ENCODE results near the gene BROX.

BROX gene

DNA sequence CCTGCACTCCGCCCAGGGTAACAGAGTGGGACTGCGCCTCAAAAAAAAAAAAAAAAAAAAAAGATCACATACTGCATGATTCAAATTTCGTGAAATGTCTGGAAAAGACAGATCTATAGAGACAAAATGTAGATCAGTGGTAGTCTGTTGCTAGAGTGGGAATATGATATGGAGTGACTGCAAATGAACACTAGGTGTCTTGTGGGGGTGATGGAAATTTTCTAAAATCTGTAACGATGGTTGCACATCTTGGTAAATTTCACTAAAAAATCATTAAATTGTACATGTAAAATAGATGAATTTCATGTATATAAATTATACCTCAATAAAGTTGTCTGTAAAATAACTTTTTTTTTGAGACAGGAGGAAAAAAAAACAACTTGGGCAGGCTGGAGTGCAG is 5.5 kb upstream of the BROX start:
- TF ChIP-seq, protein P1, sequence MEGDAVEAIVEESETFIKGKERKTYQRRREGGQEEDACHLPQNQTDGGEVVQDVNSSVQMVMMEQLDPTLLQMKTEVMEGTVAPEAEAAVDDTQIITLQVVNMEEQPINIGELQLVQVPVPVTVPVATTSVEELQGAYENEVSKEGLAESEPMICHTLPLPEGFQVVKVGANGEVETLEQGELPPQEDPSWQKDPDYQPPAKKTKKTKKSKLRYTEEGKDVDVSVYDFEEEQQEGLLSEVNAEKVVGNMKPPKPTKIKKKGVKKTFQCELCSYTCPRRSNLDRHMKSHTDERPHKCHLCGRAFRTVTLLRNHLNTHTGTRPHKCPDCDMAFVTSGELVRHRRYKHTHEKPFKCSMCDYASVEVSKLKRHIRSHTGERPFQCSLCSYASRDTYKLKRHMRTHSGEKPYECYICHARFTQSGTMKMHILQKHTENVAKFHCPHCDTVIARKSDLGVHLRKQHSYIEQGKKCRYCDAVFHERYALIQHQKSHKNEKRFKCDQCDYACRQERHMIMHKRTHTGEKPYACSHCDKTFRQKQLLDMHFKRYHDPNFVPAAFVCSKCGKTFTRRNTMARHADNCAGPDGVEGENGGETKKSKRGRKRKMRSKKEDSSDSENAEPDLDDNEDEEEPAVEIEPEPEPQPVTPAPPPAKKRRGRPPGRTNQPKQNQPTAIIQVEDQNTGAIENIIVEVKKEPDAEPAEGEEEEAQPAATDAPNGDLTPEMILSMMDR (IDR thresholded peaks at IDR 0.05; ENCODE audit: insufficient read depth, missing control alignments), result no peak

DNA sequence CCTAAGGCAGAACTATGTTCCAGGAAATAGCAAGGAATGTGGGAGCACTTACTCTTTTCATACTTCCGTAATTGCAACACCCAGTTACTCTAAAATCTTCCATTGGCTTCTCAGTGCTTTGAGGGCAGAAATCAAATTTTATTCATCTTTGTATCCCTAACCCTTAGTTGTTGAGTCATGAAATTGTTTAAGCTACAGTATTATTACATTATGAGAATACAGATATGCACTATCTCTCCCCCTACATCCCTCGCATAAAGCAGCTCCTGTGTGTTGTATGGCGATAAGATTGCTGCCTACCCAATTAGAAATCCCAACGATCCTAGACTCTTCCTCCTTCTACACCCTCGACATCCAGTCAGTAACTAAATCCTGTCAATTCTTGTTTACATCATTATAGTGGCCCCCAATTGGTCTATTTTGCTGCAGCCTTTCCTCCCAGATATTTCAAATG is 2.6 kb upstream of the BROX start:
- FAIRE-seq (no peak), DNase-seq (ENCODE audit: insufficient read length, low spot score) (no peak)
- TF ChIP-seq, protein P1 (IDR thresholded peaks at IDR 0.05; ENCODE audit: insufficient read depth, missing control alignments), result no peak

More for the DNA sequence above, 5.5 kb upstream of the BROX start:
- DNase-seq (ENCODE audit: insufficient read length, low spot score) (no peak), FAIRE-seq (no peak)

DNA sequence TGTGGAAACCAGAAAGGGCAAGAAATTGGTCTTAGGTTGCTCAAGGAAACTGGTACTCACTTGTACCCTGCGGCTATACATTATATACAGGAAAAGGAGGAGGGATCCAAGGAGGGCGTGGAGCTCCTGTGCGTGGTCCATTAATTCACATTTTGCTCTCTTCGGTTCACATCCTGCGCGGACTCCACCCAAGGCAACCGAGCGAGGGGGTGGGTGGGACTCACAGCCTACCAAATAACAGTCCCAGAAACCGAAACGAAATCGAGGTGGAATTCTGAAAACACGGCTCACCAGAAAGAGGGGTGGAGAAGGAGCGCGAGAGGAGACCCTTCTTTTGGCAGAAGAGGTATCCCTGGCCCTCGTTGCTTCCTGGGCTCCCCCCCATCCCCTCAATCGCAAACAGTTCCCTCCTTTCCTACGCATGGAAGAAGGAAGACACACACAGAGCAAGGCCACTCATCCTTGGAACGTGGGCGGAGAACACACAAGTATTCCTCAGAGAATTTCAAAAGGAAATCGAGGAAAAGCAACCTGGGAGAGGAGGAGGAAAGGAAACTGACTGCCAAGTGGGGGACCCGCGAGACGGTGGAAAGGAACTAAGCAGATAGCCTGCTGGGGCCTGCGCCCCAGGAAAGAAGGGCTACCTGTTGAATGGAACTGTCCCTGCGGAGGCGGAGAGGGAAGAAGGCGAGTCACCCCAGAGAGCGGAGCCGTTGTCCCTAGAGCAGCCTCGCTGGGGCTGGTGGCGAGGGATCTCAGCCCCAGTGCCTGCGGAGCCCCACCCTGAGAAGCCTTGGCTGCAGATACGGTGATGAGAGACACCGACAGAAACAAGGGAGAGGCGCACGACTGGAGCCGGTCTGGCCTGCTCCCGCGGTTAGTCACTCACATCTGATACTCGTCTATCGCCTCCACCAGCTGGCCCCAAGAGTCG is 778 bp upstream of the BROX start:
- TF ChIP-seq, protein P1 (IDR thresholded peaks at IDR 0.05; ENCODE audit: insufficient read depth, missing control alignments), result no peak
- DNase-seq (ENCODE audit: insufficient read length, low spot score) (no peak), FAIRE-seq (no peak)

DNA sequence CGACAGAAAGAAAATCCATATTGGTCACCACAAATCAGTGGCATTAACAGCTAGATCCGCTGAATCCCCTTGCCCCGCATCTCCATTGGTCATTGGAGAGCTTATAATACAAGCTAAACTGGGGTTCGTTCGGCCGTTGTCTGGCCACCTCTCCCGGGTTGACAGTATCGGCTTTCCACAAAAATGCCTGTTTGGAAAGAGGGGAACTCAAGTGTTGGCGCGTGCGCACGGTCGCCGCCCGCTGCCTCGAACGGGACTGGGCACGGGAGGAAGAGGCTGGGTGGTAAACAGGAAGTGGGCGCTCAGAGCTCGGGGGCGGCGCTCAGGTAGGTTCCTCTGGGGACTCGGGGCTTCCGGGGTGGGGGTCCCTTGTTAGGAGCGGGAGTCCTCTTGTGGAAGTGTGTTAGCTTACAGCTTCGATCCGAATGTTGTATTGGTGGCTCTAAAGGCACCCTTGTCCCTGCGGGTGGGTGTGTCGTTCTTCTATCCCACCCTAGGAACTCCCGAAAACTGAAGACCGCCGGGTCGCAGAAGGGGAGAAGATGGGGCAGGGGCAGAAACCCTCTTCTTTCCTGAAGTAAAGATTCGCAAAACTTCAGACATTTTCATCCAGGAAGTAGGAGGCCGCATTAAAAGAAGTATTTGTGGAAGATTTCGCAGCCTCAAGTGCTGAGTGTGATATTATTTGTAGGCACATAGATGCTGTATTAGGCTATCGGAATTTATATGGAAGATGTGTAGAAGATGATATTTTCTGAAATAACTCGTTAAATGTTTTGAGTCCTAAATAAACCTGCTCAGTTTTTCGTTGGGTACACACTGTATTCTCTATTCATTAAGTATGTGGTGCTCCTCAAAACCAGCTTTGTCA is 962 bp downstream of the BROX start:
- DNase-seq (ENCODE audit: insufficient read length, low spot score) (peak; percentile 81), FAIRE-seq (peak; percentile 70)
- TF ChIP-seq, protein P1 (IDR thresholded peaks at IDR 0.05; ENCODE audit: insufficient read depth, missing control alignments), result peak; percentile 5

DNA sequence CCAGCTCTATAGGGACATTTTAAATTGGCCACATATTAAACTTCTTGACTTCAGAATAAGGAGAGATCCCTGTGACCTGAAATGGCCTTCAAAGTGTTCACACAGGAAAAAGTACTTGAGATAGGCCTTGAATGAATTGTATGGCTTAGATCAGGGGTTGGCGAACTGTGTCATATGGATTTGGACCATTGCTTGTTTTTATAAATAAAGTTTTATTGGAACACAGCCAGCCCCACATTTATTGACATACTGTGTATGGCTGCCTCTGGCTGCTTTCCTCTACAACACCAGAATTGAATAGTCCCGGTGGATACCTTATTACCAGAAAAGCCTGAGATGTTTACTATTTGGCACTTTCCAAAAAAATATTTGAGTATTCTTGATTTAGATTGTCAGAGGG is 4.0 kb downstream of the BROX start:
- DNase-seq (ENCODE audit: insufficient read length, low spot score) (no peak), FAIRE-seq (no peak)
- TF ChIP-seq, protein P1 (IDR thresholded peaks at IDR 0.05; ENCODE audit: insufficient read depth, missing control alignments), result no peak

DNA sequence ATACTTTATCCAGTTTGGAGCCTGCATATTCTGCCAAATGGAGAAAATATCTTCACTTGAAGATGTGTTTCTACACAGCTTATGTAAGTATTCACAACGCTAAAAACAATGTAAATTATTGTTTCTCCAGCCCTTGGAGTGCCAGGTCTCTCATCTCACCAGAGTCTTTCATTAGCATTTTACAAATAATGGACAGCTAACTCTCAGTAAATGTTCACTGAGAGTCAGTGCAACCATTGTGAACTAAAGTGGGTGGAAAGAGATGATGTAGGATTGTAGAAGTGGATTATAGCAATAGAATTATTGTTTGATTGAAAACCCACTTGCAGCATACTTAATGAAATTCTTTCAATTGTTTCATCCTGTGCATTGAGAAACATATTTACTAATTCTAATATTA is 16.4 kb downstream of the BROX start:
- DNase-seq (ENCODE audit: insufficient read length, low spot score) (no peak), FAIRE-seq (no peak)
- TF ChIP-seq, protein P1 (IDR thresholded peaks at IDR 0.05; ENCODE audit: insufficient read depth, missing control alignments), result no peak

Data from D721Med (cell line).